SK-MEL-5 (cell line): Measurements from ENCODE around the gene CAMTA1. TPM values are rescaled to one million over a fixed set of nuclear protein-coding genes. Genes with fewer than 3 reads are reported as not detected.
"Not testable (repeated sequence)": the region's sequence is repeated elsewhere in the genome, so short reads cannot be mapped to it uniquely, and the experiment has no call there.

Experiments
- DNase-seq: peaks from one replicate; pipeline ENCODE4 v3.0.0-alpha.2; 2016; ENCODE audit warnings: low read depth, low spot score
- in situ Hi-C: cut with HindIII; loops from 2 replicates; pipeline ENCODE4 v1.10.0; 2016; ENCODE audit warnings: low sequenced_read_pairs, high pct_unique_total_duplicates, low pct_unique_long_range_greater_than_20kb
- small RNA-seq, 2 experiments: library from RNA; depleted of rRNA; stranded (forward); fragments of <200 nt; gene quantifications; one replicate each; pipeline ENCODE3, GENCODE V24; 2014
- total RNA-seq: library from RNA; depleted of rRNA; stranded (reverse); fragments of >200 nt; shearing (Covaris generic); gene quantifications from 2 replicates; pipeline ENCODE4 v1.2.3, GENCODE V29; 2014; rRNA removed

Gene CAMTA1
- total RNA-seq, 1 experiment from 2014 or later, result 47.4 TPM

- in situ Hi-C loops, result no loop called here
- no peak for DNase-seq
Observed at GRCh38 chr1:7785108-7785507, 999.9 kb downstream of the CAMTA1 start.

GRCh38 chr1:7786795-7787194 is 1001.5 kb downstream of the CAMTA1 start:
- DNase-seq, result no peak
- in situ Hi-C loops, result no loop called here

GRCh38 chr1:7789828-7790227 is 1004.6 kb downstream of the CAMTA1 start:
- in situ Hi-C loops, result no loop called here
- no peak for DNase-seq

GRCh38 chr1:7791027-7791426 is 1005.8 kb downstream of the CAMTA1 start:
- DNase-seq, in situ Hi-C loops: not testable (repeated sequence)

GRCh38 chr1:7795406-7795805 is 1010.2 kb downstream of the CAMTA1 start:
- DNase-seq, result no peak
- in situ Hi-C loops, result no loop called here

- no peak for DNase-seq
- in situ Hi-C loops, result no loop called here
Observed at GRCh38 chr1:7805460-7805859, 1020.2 kb downstream of the CAMTA1 start.

- in situ Hi-C loops, result no loop called here
- peak; percentile 43 for DNase-seq
Observed at GRCh38 chr1:7808253-7808844, 1023.1 kb downstream of the CAMTA1 start.

GRCh38 chr1:7809742-7810141 is 1024.5 kb downstream of the CAMTA1 start:
- DNase-seq, result no peak
- in situ Hi-C loops, result no loop called here

GRCh38 chr1:7810395-7810794 is 1025.1 kb downstream of the CAMTA1 start:
- no peak for DNase-seq
- in situ Hi-C loops, result no loop called here

- in situ Hi-C loops, result no loop called here
- DNase-seq, result peak; percentile 37
Observed at GRCh38 chr1:7811476-7811875, 1026.2 kb downstream of the CAMTA1 start.

GRCh38 chr1:7813677-7814373 is 1028.6 kb downstream of the CAMTA1 start:
- in situ Hi-C loops, result no loop called here
- no peak for DNase-seq

Small RNA genes lying within 50 kb of the gene (small RNA-seq; reads per million reads assigned to genes)
- gene AL359881.1, result 0 reads per million in 2 experiments
- gene AL590128.1, result 0 reads per million in 2 experiments
- gene RNU1-8P, result 0.04 to 0.10 reads per million in 2 experiments

Other genes starting within 250 kb of the CAMTA1 start
- gene NOL9, start 230.9 kb upstream of the CAMTA1 start, total RNA-seq, result 23.4 and 25.1 TPM in 2 replicates
- not detected in 2 replicates for gene TAS1R1, start 230.1 kb upstream of the CAMTA1 start, total RNA-seq
- 12.2 and 12.8 TPM in 2 replicates for gene ZBTB48, start 205.5 kb upstream of the CAMTA1 start, total RNA-seq
- 28.2 and 29.0 TPM in 2 replicates for gene KLHL21, start 182.6 kb upstream of the CAMTA1 start, total RNA-seq
- gene PHF13, start 171.7 kb upstream of the CAMTA1 start, total RNA-seq, result 7.1 and 7.4 TPM in 2 replicates
- gene THAP3, start 160.6 kb upstream of the CAMTA1 start, total RNA-seq, result 20.8 and 22.6 TPM in 2 replicates
- 40.9 and 48.1 TPM in 2 replicates for gene DNAJC11, start 83.6 kb upstream of the CAMTA1 start, total RNA-seq